SW 1271 (cell line): ENCODE results near the gene PRDM7.

Source experiments
- DNase-seq, 2 experiments: peaks; one replicate each; lab custom pipeline; 2025; lab: John Stamatoyannopoulos, UW

The PRDM7 gene

GRCh38 chr16:90035902-90036301, 41.2 kb downstream of the PRDM7 start:
- no peak for DNase-seq

- no peak for DNase-seq
These were observed 42.6 kb downstream of the PRDM7 start for GRCh38 chr16:90034504-90034903.

GRCh38 chr16:90033387-90033786, 43.7 kb downstream of the PRDM7 start:
- DNase-seq, result no peak

- DNase-seq, result no peak
These were observed 44.3 kb downstream of the PRDM7 start for GRCh38 chr16:90032674-90033331.

- no peak for DNase-seq
These were observed 45.0 kb downstream of the PRDM7 start for GRCh38 chr16:90031931-90032673.

- DNase-seq, result no peak
These were observed 45.8 kb downstream of the PRDM7 start for GRCh38 chr16:90031186-90031930.

GRCh38 chr16:90028985-90029384, 48.1 kb downstream of the PRDM7 start:
- DNase-seq, result no peak

GRCh38 chr16:90027611-90028010, 49.5 kb downstream of the PRDM7 start:
- no peak for DNase-seq

- DNase-seq, result no peak
These were observed 51.0 kb downstream of the PRDM7 start for GRCh38 chr16:90026135-90026534.

- DNase-seq, result no peak
These were observed 54.1 kb downstream of the PRDM7 start for GRCh38 chr16:90023078-90023447.

GRCh38 chr16:90022209-90023077, 54.7 kb downstream of the PRDM7 start:
- DNase-seq, result peak; percentile 73 to 82

- DNase-seq, result peak in 1 of 2 experiments; percentile 20
These were observed 56.2 kb downstream of the PRDM7 start for GRCh38 chr16:90020838-90021382.

- no peak for DNase-seq
These were observed 56.8 kb downstream of the PRDM7 start for GRCh38 chr16:90020260-90020837.

GRCh38 chr16:90019543-90020259, 57.4 kb downstream of the PRDM7 start:
- no peak for DNase-seq

- DNase-seq, result no peak
These were observed 58.2 kb downstream of the PRDM7 start, which contains the start of gene DBNDD1 for GRCh38 chr16:90018652-90019542. Gene DBNDD1 (minus strand): TSS chr16:90019456. CDS start chr16:90019341, 115 bp downstream.

GRCh38 chr16:90018297-90018651, 58.9 kb downstream of the PRDM7 start:
- no peak for DNase-seq

- DNase-seq, result no peak
These were observed 60.7 kb downstream of the PRDM7 start for GRCh38 chr16:90016339-90016950.

GRCh38 chr16:90015586-90016338, 61.4 kb downstream of the PRDM7 start:
- DNase-seq, result no peak
